Liver (tissue), 9 donors: ENCODE results near the gene QPCT. TPM values are rescaled to one million over a fixed set of nuclear protein-coding genes. Genes with fewer than 3 reads are reported as not detected.

Experiments
- DNase-seq: peaks from one replicate; pipeline ENCODE4 v3.0.0-alpha.2; 2017; ENCODE audit warnings: low spot score
- H3K27ac ChIP-seq, 2 donors: one replicate each; pipeline ENCODE4 v1.7.0; 2013; ENCODE audit warnings: inconsistent platforms in 2 of 2, low read length in 2 of 2, control low read depth in 1 of 2, low read depth in 1 of 2, mild to moderate bottlenecking in 1 of 2
- H3K27me3 ChIP-seq, 4 donors: one replicate each; pipeline versions ENCODE4 v1.6.1 to v1.7.0; 2013; ENCODE audit warnings: low read length in 3 of 4, inconsistent platforms in 1 of 4, mild to moderate bottlenecking in 1 of 4, moderate library complexity in 1 of 4; ENCODE audit not compliant: control insufficient read depth in 4 of 4, insufficient read depth in 4 of 4
- H3K36me3 ChIP-seq, 4 donors: one replicate each; pipeline versions ENCODE4 v1.6.1 to v1.7.0; 2013; ENCODE audit warnings: low read length in 3 of 4, mild to moderate bottlenecking in 3 of 4, low read depth in 1 of 4, moderate library complexity in 1 of 4; ENCODE audit not compliant: control insufficient read depth in 4 of 4, insufficient read depth in 3 of 4
- H3K4me1 ChIP-seq, 4 donors: one replicate each; pipeline versions ENCODE4 v1.6.1 to v1.7.0; 2013; ENCODE audit warnings: low read length in 3 of 4, mild to moderate bottlenecking in 3 of 4, moderate library complexity in 1 of 4; ENCODE audit not compliant: control insufficient read depth in 4 of 4, insufficient read depth in 4 of 4
- H3K4me3 ChIP-seq, 3 donors: one replicate each; pipeline versions ENCODE4 v1.6.1 to v1.7.0; 2013; ENCODE audit warnings: low read length in 3 of 3, control low read depth in 1 of 3, low read depth in 1 of 3, mild to moderate bottlenecking in 1 of 3
- H3K9ac ChIP-seq, 2 donors: one replicate each; pipeline ENCODE4 v1.7.0; 2013; ENCODE audit warnings: low read length in 2 of 2, mild to moderate bottlenecking in 2 of 2, moderate library complexity in 2 of 2, control low read depth in 1 of 2, low read depth in 1 of 2
- H3K9me3 ChIP-seq, 4 donors: one replicate each; pipeline versions ENCODE4 v1.6.1 to v1.7.0; 2013; ENCODE audit warnings: low read length in 3 of 4; ENCODE audit not compliant: control insufficient read depth in 4 of 4
- ATF3 ChIP-seq: IDR thresholded peaks from 2 replicates; pipeline ENCODE4 v1.6.1; 2016; ENCODE audit warnings: antibody characterized with exemption
- EGR1 ChIP-seq, 2 donors: IDR thresholded peaks; 2 replicates each; pipeline ENCODE4 v1.6.1; 2016 to 2018; ENCODE audit warnings: antibody characterized with exemption in 2 of 2, low read depth in 2 of 2
- FOXA1 ChIP-seq: IDR thresholded peaks from 2 replicates; pipeline ENCODE4 v1.6.1; 2016; ENCODE audit warnings: antibody characterized with exemption
- FOXA2 ChIP-seq: IDR thresholded peaks from 2 replicates; pipeline ENCODE4 v1.6.1; 2016; ENCODE audit warnings: antibody characterized with exemption
- GABPA ChIP-seq, 2 donors: IDR thresholded peaks in 1 of 2; conservative IDR thresholded peaks in 1 of 2; 2 replicates each; pipeline ENCODE4 v1.6.1; 2016; ENCODE audit warnings: antibody characterized with exemption in 2 of 2, mild to moderate bottlenecking in 1 of 2, moderate library complexity in 1 of 2
- HNF4A ChIP-seq, 2 donors: conservative IDR thresholded peaks; 2 replicates each; pipeline ENCODE4 v1.6.1; 2016; ENCODE audit warnings: antibody characterized with exemption in 2 of 2, mild to moderate bottlenecking in 2 of 2
- HNF4G ChIP-seq: IDR thresholded peaks from 2 replicates; pipeline ENCODE4 v1.6.1; 2016; ENCODE audit warnings: antibody characterized with exemption
- JUND ChIP-seq, 2 donors: IDR thresholded peaks; 2 replicates each; pipeline ENCODE4 v1.6.1; 2016; ENCODE audit warnings: antibody characterized with exemption in 2 of 2
- MAX ChIP-seq: IDR thresholded peaks from 2 replicates; pipeline ENCODE4 v1.6.1; 2016; ENCODE audit warnings: antibody characterized with exemption
- NR2F2 ChIP-seq: IDR thresholded peaks from 2 replicates; pipeline ENCODE4 v1.6.1; 2016; ENCODE audit warnings: antibody characterized with exemption
- RAD21 ChIP-seq, 2 donors: IDR thresholded peaks; 2 replicates each; pipeline ENCODE4 v1.6.1; 2016; ENCODE audit warnings: antibody characterized with exemption in 2 of 2, mild to moderate bottlenecking in 2 of 2
- REST ChIP-seq: IDR thresholded peaks from 2 replicates; pipeline ENCODE4 v1.6.1; 2016; ENCODE audit warnings: antibody characterized with exemption, mild to moderate bottlenecking
- RXRA ChIP-seq, 2 donors: IDR thresholded peaks; 2 replicates each; pipeline ENCODE4 v1.6.1; 2017 to 2018; ENCODE audit warnings: antibody characterized with exemption in 2 of 2, mild to moderate bottlenecking in 1 of 2
- SP1 ChIP-seq: IDR thresholded peaks from 2 replicates; pipeline ENCODE4 v1.6.1; 2018; ENCODE audit warnings: antibody characterized with exemption, mild to moderate bottlenecking
- TAF1 ChIP-seq: conservative IDR thresholded peaks from 2 replicates; pipeline ENCODE4 v1.6.1; 2016; ENCODE audit warnings: antibody characterized with exemption, mild to moderate bottlenecking
- YY1 ChIP-seq: IDR thresholded peaks from 2 replicates; pipeline ENCODE4 v1.6.1; 2016; ENCODE audit warnings: antibody characterized with exemption, mild to moderate bottlenecking
- WGBS: extraction: QIAGEN DNeasy Blood & Tissue Kit; methylation state at CpG from one replicate; pipeline ENCODE4 v1.1.7; 2013; 5-methylcytosine and 5-hydroxymethylcytosine counted together
- polyA plus RNA-seq, 2 donors: library from polyadenylated mRNA; stranded (reverse) in 1 of 2; unstranded in 1 of 2; fragments of 200-250 nt in 1 of 2; fragments of >200 nt in 1 of 2; fragmentation: Nextera tagmentation in 1 of 2; extraction: Ambion mirVana in 1 of 2; gene quantifications; one replicate each; pipeline versions ENCODE4 v1.2.1 to v1.2.3, GENCODE V29; 2013 to 2015
- total RNA-seq, 2 donors: library from RNA; depleted of rRNA; stranded (reverse); fragments of >200 nt; gene quantifications; one replicate each; pipeline ENCODE4 v1.2.3, GENCODE V29; 2014
- TF ChIP-seq, protein P1 (sequence below): IDR thresholded peaks from 2 replicates; pipeline ENCODE4 v1.6.1; 2016; ENCODE audit warnings: antibody characterized with exemption
- TF ChIP-seq, protein P2 (sequence below): fragments of 150-350 bp; IDR thresholded peaks from 2 replicates; pipeline ENCODE4 v1.5.1; 2017; ENCODE audit warnings: improper control_type of control experiment, low read depth, low read length; ENCODE audit not compliant: missing input control
- donor health status: healthy.
- donor health status: healthy.
- donor health status: healthy.
- donor health status: healthy.
- donor health status: healthy.

The QPCT gene
- total and polyA plus RNA-seq, 4 donors: 0.61 to 3.0 (median 1.2) TPM

- TF ChIP-seq, protein P1, sequence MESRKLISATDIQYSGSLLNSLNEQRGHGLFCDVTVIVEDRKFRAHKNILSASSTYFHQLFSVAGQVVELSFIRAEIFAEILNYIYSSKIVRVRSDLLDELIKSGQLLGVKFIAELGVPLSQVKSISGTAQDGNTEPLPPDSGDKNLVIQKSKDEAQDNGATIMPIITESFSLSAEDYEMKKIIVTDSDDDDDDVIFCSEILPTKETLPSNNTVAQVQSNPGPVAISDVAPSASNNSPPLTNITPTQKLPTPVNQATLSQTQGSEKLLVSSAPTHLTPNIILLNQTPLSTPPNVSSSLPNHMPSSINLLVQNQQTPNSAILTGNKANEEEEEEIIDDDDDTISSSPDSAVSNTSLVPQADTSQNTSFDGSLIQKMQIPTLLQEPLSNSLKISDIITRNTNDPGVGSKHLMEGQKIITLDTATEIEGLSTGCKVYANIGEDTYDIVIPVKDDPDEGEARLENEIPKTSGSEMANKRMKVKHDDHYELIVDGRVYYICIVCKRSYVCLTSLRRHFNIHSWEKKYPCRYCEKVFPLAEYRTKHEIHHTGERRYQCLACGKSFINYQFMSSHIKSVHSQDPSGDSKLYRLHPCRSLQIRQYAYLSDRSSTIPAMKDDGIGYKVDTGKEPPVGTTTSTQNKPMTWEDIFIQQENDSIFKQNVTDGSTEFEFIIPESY: no peak
- TF ChIP-seq JUND (IDR thresholded peaks at IDR 0.05) (peak in 1 of 2 donors; percentile 31), RXRA (IDR thresholded peaks at IDR 0.05) (peak in 1 of 2 donors; percentile 4), SP1 (no peak), HNF4G (no peak), GABPA (IDR thresholded peaks at IDR 0.05 in 1 of 2, conservative IDR thresholded peaks at IDR 0.05 in 1 of 2) (no peak), FOXA2 (no peak), ATF3 (no peak), HNF4A (conservative IDR thresholded peaks at IDR 0.05) (peak in 1 of 2 donors; percentile 32)
Measured at GRCh38 chr2:37343537-37344434, 644 bp upstream of the QPCT start (continued).

GRCh38 chr2:37348155-37348554 is 3.7 kb downstream of the QPCT start:
- TF ChIP-seq HNF4G (no peak), YY1 (no peak), MAX (no peak), RXRA (IDR thresholded peaks at IDR 0.05) (no peak), EGR1 (IDR thresholded peaks at IDR 0.05; ENCODE audit: low read depth in 2 of 2) (no peak), JUND (IDR thresholded peaks at IDR 0.05) (no peak), TAF1 (no peak), REST (no peak), GABPA (IDR thresholded peaks at IDR 0.05 in 1 of 2, conservative IDR thresholded peaks at IDR 0.05 in 1 of 2) (no peak), RAD21 (IDR thresholded peaks at IDR 0.05) (no peak), SP1 (no peak), ATF3 (no peak), NR2F2 (no peak), FOXA2 (no peak), FOXA1 (no peak), HNF4A (conservative IDR thresholded peaks at IDR 0.05) (no peak)
- TF ChIP-seq, protein P2, sequence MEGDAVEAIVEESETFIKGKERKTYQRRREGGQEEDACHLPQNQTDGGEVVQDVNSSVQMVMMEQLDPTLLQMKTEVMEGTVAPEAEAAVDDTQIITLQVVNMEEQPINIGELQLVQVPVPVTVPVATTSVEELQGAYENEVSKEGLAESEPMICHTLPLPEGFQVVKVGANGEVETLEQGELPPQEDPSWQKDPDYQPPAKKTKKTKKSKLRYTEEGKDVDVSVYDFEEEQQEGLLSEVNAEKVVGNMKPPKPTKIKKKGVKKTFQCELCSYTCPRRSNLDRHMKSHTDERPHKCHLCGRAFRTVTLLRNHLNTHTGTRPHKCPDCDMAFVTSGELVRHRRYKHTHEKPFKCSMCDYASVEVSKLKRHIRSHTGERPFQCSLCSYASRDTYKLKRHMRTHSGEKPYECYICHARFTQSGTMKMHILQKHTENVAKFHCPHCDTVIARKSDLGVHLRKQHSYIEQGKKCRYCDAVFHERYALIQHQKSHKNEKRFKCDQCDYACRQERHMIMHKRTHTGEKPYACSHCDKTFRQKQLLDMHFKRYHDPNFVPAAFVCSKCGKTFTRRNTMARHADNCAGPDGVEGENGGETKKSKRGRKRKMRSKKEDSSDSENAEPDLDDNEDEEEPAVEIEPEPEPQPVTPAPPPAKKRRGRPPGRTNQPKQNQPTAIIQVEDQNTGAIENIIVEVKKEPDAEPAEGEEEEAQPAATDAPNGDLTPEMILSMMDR: no peak
- TF ChIP-seq, protein P1: no peak
- no peak for DNase-seq
- no peak overlapping the region for H3K4me3 ChIP-seq
- H3K36me3 ChIP-seq: no peaks in the 10 kb centered on the region
- no peak overlapping the region for H3K9ac ChIP-seq
- H3K27ac ChIP-seq: no peak overlapping the region
- no peaks in the 10 kb centered on the region for H3K27me3 ChIP-seq
- 88% methylated on average over 5 of the region's 5 CpGs for WGBS
- H3K9me3 ChIP-seq: no peaks in the 10 kb centered on the region
- peaks cover 8 to 18% (median 13%) of the 10 kb centered on the region in 4 donors for H3K4me1 ChIP-seq
